ENCODE data around the gene SEMA3F. TPM values are rescaled to one million over a fixed set of nuclear protein-coding genes. Genes with fewer than 3 reads are reported as not detected.
A peak's percentile ranks its signal among the peaks of the same experiment; 100 is the strongest.

Gene SEMA3F
- polyA plus RNA-seq, 5 donors: 33.1 to 57.1 (median 44.4) TPM

DNA sequence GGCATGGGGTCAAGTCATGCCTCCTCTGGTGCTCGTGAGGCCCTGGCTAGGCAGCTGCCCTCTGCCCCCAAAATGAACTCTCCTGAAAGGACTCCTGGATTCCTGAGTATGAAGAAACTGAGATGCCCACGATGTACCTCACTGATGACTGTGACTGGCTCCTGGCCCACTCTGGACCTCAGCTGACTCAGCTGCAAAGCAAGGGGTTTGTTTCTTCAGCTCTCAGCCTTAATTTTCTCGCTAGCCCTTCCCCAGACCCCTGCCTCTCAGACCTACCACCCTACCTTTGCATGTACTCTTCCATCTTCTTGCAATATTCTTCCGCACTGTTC is 75.6 kb downstream of the SEMA3F start:
- DNase-seq: no peak

DNA sequence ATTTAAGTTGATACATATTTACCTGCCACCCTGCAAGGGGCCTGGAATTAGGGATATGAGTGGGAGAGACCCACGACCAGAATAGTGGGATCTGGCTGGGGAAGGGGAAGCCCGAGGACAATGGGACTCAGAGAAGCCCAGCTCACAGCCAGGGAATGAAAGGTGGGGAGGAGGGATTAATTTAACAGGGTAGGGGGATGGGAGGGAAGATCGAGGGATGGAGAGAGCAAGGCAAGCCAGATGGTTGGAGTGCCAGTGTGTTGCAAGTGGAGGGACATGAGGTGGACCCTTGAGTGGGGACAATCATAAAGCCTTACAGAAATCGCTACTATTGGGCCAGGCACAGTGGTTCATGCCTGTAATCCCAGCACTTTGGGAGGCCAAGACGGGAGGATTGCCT is 76.5 kb downstream of the SEMA3F start:
- DNase-seq: no peak

DNA sequence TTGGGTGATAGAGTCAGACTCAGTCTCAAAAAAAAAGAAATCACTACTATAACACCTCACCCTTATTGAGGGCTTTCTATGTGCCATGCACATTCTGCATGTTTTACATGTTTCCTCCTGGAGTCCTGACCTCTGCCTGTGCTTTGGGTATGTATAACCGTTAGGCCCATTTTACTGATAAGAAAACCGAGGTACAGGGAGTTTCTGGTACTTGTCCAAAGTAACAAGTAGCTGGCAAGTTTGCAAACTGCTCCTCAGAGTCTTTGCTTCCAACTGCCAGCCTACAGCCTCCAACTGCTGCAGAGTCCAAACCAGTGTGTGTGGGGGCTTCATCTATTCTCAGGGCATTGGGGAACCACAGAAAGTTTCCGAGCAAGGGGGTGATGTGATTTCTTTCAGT is 77.2 kb downstream of the SEMA3F start:
- DNase-seq: no peak

DNA sequence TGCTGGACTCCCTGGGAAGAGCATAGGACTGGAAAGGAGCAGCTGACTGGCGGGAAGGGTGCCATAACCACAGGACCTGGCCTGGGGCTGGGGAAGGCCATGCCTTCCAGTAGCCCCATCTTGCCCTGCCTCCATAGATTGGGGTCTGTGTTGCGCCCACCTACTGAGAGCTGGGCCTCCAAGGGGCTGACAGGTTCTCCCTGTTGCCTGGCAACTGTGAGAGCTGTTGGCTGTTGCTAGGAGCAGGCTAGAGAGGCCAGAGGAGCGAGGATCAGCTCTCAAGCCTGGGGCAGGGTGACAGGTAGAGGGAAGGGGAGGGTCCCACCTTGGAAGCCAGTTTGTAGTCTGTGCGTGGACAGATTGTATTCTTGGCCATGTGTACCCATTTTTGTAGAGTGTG is 78.1 kb downstream of the SEMA3F start:
- no peak for DNase-seq

DNA sequence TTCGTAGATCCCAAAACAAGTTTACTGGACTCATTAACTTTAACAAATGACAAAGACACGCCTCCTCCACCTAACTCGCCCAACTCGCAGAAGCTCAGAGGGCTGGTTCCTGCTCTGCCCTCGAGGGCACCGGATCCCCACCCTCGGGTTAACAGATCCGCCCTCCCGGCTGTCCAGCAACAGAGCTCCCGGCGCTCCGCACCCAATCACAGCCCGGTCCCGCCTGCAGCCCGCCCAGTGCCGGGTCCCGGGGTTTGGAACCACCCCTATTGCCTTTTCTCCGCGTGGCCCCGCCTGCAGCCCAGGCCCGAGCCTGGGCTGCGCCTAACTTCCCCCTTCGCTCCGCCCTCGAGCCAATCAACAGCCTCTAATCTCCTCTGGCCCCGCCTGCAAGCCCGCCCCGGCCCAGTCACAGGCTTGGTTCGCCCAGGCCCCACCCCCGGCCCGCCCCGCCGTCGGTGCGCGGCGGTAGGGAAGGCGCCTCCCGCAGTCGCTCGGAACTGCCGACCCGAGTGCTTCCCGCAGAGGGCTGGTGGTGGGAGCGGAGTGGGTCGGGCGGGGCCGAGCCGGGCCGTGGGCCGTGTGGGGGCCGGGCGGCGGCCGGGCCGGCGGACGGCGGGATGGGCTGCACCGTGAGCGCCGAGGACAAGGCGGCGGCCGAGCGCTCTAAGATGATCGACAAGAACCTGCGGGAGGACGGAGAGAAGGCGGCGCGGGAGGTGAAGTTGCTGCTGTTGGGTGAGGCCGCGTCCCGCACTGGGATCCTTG is 80.8 kb downstream of the SEMA3F start, which contains the start of gene GNAI2:
Gene GNAI2 (plus strand): TSS at position 489 of the 768 bp plus-strand sequence. CDS start 132 bp downstream, at position 621.
- peak; percentile 98 for DNase-seq

DNA sequence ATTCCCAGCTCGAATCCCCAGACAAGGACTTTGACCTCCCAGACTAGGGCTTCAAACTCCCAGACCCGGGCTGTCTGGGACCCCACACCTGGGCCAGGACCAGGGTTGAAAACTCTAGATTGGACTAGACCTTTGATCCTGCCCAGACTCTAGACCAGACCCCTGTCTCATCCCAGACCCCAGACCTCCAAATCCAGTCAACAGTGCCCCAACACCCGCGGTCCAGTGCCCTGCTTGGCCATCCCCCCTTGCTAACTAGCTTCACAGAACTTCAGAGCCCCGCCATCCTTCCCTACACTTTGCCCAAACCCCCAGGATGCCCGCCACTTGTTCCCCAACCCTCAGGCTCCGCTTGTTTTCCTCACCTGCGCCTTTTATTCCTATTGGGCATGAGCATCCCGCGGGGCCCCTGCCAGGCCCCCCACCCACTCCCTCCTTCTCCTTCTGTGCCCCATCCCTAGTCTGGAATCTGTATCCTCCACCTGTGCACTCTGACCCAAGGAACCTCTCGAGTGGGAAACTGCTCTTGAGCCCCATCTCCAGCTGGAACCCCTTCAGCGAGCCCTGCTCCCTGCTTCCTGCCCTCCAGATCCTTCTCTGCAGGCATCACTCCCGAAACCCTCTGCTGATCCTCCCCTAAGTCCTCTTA is 81.5 kb downstream of the SEMA3F start:
- no peak for DNase-seq

DNA sequence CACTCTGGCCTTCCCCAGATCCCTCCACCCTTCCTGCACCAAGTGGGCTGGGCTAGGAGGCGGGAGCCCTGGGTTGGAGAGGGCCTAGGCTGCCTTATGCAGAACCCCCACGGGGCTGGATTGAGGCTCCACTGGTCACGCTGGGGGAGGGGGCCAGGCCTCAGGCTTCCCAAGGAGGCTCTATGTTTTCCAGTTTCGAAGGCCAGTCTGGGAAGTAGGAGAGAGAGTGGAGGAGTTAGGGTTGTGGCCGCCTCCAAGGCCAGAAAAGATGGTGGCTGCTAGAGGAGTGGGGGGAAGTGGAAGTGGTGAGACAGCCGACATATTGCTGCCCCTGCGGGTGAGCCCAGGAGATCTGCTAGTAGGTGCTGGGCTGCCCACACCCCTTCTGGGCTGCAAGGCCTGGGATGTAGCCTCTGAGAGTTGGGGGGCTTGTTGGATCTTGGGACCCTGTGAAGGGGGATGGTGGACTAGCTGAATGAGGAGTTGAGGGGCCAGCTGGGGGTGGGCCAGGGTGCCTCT is 82.1 kb downstream of the SEMA3F start:
- no peak for DNase-seq

DNA sequence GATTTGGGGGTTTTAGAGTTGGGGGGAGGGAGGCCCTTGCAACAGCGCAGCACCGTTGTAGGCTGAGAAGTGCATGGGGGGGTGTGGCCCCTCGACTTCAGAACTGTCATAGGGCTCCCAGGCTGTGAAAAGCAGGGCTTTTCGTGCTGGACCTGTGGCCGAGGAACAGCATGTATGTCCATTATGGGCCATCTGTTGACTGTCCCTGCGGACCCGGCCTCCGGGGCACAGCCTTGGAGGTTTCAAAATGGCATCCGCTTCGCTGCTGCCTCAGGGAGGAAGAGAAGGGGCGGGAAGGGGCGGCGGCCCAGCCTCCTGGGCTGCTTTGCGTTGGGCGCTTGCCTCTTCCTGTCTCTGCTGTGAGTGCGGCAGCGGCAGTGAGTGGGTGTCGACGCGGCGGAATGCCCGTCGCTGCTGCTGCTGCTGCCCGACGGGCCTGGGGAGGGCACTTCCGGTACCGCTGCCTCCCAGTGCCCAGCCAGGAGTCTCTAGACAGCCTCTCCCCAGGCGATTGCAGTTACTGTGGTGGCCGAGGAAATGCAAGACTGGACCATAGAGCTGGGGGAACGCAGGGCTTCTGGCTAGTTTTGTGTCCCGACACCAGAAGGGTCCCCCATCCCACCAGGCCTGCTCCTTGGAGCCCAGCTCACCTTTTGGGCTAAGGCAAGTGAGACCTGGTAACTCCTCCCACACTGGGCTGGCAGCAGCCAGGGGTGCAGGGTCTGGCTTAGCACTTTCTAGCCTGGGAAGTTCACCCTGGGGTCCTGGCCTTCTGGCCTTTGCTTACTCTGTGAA is 82.8 kb downstream of the SEMA3F start:
- peak in 1 of 2 donors; percentile 75 for DNase-seq

DNA sequence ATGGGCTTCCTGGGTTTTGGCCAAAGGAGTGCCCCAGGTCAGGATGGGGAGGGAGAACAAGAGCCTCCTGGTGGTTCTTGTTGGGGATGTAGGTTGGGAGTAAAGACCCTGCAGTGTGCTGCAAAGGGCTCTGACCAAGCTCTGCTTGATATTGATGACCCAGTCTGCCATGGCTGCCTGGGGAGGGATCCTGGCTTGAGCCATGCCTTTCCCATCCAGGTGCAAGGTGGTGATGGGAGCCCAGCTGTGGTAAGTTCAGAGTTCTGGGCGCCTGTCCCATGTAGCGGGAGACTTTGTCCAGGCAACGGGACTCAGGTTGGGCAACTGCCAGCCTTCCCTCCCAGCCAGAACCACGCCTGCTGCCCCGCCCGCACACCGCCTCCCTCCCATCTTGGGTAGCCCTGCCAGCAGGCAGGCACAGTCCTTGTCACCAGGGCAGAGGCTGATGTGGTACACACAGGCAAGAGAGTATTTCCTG is 83.5 kb downstream of the SEMA3F start:
- DNase-seq: no peak

Other genes with a start within 250 kb of the SEMA3F start
- 10 to 100 TPM in 4 of 5 donors, 1 to 10 TPM in 1; 9.5 to 17.8 (median 12.0) TPM for gene MON1A, start 225.5 kb upstream of the SEMA3F start, polyA plus RNA-seq (ENCODE audit: insufficient read depth in 1 of 5, insufficient read length in 5 of 5, low replicate concordance in 1 of 5)
- gene RBM6, start 215.2 kb upstream of the SEMA3F start, polyA plus RNA-seq (ENCODE audit: insufficient read depth in 1 of 5, insufficient read length in 5 of 5, low replicate concordance in 1 of 5): 100 to 1,000 TPM; 158 to 206 (median 176) TPM
- 100 to 1,000 TPM; 347 to 542 (median 418) TPM for gene RBM5, start 66.4 kb upstream of the SEMA3F start, polyA plus RNA-seq (ENCODE audit: insufficient read depth in 1 of 5, insufficient read length in 5 of 5, low replicate concordance in 1 of 5)
- gene GNAT1, start 36.3 kb downstream of the SEMA3F start, polyA plus RNA-seq (ENCODE audit: insufficient read depth in 1 of 5, insufficient read length in 5 of 5, low replicate concordance in 1 of 5): not detected
- gene SLC38A3, start 49.9 kb downstream of the SEMA3F start, polyA plus RNA-seq (ENCODE audit: insufficient read depth in 1 of 5, insufficient read length in 5 of 5, low replicate concordance in 1 of 5): 10 to 100 TPM in 1 of 5 donors, 1 to 10 TPM in 4; 5.3 to 10.0 (median 7.9) TPM
- gene GNAI2, start 80.9 kb downstream of the SEMA3F start, polyA plus RNA-seq (ENCODE audit: insufficient read depth in 1 of 5, insufficient read length in 5 of 5, low replicate concordance in 1 of 5): 100 to 1,000 TPM; 234 to 282 (median 257) TPM
- 10 to 100 TPM; 14.9 to 31.5 (median 29.6) TPM for gene SEMA3B, start 113.8 kb downstream of the SEMA3F start, polyA plus RNA-seq (ENCODE audit: insufficient read depth in 1 of 5, insufficient read length in 5 of 5, low replicate concordance in 1 of 5)
- 1 to 10 TPM in 1 of 5 donors, under 1 TPM in 4; 0.14 to 1.4 (median 0.36) TPM for gene LSMEM2, start 123.8 kb downstream of the SEMA3F start, polyA plus RNA-seq (ENCODE audit: insufficient read depth in 1 of 5, insufficient read length in 5 of 5, low replicate concordance in 1 of 5)
- 10 to 100 TPM; 26.6 to 46.5 (median 34.0) TPM for gene IFRD2, start 137.1 kb downstream of the SEMA3F start, polyA plus RNA-seq (ENCODE audit: insufficient read depth in 1 of 5, insufficient read length in 5 of 5, low replicate concordance in 1 of 5)
- 1 to 10 TPM; 2.9 to 5.8 (median 3.2) TPM for gene HYAL3, start 144.1 kb downstream of the SEMA3F start, polyA plus RNA-seq (ENCODE audit: insufficient read depth in 1 of 5, insufficient read length in 5 of 5, low replicate concordance in 1 of 5)
- gene NAA80, start 144.1 kb downstream of the SEMA3F start, polyA plus RNA-seq (ENCODE audit: insufficient read depth in 1 of 5, insufficient read length in 5 of 5, low replicate concordance in 1 of 5): 10 to 100 TPM in 1 of 5 donors, 1 to 10 TPM in 4; 6.1 to 10.2 (median 7.9) TPM
- 1 to 10 TPM; 2.2 to 3.1 (median 2.5) TPM for gene HYAL1, start 148.2 kb downstream of the SEMA3F start, polyA plus RNA-seq (ENCODE audit: insufficient read depth in 1 of 5, insufficient read length in 5 of 5, low replicate concordance in 1 of 5)
- 100 to 1,000 TPM in 1 of 5 donors, 10 to 100 TPM in 4; 67.8 to 113 (median 77.3) TPM for gene HYAL2, start 167.4 kb downstream of the SEMA3F start, polyA plus RNA-seq (ENCODE audit: insufficient read depth in 1 of 5, insufficient read length in 5 of 5, low replicate concordance in 1 of 5)
- 10 to 100 TPM; 18.4 to 26.2 (median 18.9) TPM for gene TUSC2, start 172.9 kb downstream of the SEMA3F start, polyA plus RNA-seq (ENCODE audit: insufficient read depth in 1 of 5, insufficient read length in 5 of 5, low replicate concordance in 1 of 5)
- gene RASSF1, start 185.5 kb downstream of the SEMA3F start, polyA plus RNA-seq (ENCODE audit: insufficient read depth in 1 of 5, insufficient read length in 5 of 5, low replicate concordance in 1 of 5): 10 to 100 TPM; 24.1 to 34.2 (median 27.9) TPM
- 10 to 100 TPM in 4 of 5 donors, 1 to 10 TPM in 1; 4.7 to 32.7 (median 20.9) TPM for gene ZMYND10, start 190.4 kb downstream of the SEMA3F start, polyA plus RNA-seq (ENCODE audit: insufficient read depth in 1 of 5, insufficient read length in 5 of 5, low replicate concordance in 1 of 5)
- 10 to 100 TPM; 27.5 to 36.0 (median 30.8) TPM for gene NPRL2, start 195.5 kb downstream of the SEMA3F start, polyA plus RNA-seq (ENCODE audit: insufficient read depth in 1 of 5, insufficient read length in 5 of 5, low replicate concordance in 1 of 5)
- gene CYB561D2, start 195.5 kb downstream of the SEMA3F start, polyA plus RNA-seq (ENCODE audit: insufficient read depth in 1 of 5, insufficient read length in 5 of 5, low replicate concordance in 1 of 5): 10 to 100 TPM in 2 of 5 donors, 1 to 10 TPM in 3; 7.8 to 12.1 (median 9.5) TPM
- 10 to 100 TPM; 22.2 to 38.0 (median 27.5) TPM for gene TMEM115, start 204.2 kb downstream of the SEMA3F start, polyA plus RNA-seq (ENCODE audit: insufficient read depth in 1 of 5, insufficient read length in 5 of 5, low replicate concordance in 1 of 5)